Panc1 (cell line): ENCODE measurements around the gene ZNF175.
A peak's percentile ranks its signal among the peaks of the same experiment; 100 is the strongest.

Experiments used
- CTCF ChIP-seq: fragments of 450-650 bp; IDR thresholded peaks from 2 replicates; pipeline ENCODE4 v1.5.1; 2017; ENCODE audit warnings: mild to moderate bottlenecking
- TCF7L2 ChIP-seq: IDR thresholded peaks from 2 replicates; pipeline ENCODE4 v1.6.1; 2011; ENCODE audit warnings: mild to moderate bottlenecking, low read depth, low read length, inconsistent platforms
- TF ChIP-seq, protein P1 (sequence below), 2 experiments: IDR thresholded peaks; 2 replicates each; pipeline ENCODE4 v1.6.1; 2011 to 2012; ENCODE audit warnings: low read depth in 2 of 2, control low read depth in 1 of 2, low read length in 1 of 2, mild to moderate bottlenecking in 1 of 2, moderate library complexity in 1 of 2; ENCODE audit not compliant: insufficient read depth in 1 of 2

DNA sequence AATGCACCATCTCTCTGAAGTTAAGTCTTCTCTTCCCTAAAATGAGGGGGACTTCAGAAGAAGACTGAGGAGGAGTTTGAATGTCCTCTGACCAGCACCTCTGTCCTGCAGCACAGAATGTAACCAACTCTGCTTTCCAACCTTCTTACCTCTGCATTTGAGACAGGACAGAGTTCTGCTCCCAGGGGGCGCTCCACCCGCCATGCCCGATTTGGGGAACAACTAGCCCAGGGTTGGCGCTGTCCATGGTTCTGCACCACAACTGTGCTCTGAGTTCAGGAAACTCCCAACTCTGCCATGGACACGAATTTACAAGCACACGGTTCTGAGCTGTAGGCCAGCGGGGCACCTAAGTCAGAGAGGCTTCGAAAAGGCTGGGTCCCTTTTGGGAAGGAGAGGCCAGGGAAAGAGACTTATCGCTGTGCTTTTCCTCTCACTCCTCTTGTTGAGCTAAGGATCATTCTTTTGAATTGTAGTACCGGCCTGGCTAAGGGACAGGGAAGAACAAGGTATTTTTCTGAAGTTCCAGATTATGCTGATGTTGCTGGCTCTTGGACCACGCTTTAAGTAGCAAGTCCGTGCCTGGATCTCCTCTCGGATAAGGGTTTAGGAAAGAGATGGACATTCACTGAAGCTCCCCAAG, 37.0 kb downstream of the ZNF175 start:
- TF ChIP-seq, protein P1, sequence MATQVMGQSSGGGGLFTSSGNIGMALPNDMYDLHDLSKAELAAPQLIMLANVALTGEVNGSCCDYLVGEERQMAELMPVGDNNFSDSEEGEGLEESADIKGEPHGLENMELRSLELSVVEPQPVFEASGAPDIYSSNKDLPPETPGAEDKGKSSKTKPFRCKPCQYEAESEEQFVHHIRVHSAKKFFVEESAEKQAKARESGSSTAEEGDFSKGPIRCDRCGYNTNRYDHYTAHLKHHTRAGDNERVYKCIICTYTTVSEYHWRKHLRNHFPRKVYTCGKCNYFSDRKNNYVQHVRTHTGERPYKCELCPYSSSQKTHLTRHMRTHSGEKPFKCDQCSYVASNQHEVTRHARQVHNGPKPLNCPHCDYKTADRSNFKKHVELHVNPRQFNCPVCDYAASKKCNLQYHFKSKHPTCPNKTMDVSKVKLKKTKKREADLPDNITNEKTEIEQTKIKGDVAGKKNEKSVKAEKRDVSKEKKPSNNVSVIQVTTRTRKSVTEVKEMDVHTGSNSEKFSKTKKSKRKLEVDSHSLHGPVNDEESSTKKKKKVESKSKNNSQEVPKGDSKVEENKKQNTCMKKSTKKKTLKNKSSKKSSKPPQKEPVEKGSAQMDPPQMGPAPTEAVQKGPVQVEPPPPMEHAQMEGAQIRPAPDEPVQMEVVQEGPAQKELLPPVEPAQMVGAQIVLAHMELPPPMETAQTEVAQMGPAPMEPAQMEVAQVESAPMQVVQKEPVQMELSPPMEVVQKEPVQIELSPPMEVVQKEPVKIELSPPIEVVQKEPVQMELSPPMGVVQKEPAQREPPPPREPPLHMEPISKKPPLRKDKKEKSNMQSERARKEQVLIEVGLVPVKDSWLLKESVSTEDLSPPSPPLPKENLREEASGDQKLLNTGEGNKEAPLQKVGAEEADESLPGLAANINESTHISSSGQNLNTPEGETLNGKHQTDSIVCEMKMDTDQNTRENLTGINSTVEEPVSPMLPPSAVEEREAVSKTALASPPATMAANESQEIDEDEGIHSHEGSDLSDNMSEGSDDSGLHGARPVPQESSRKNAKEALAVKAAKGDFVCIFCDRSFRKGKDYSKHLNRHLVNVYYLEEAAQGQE (IDR thresholded peaks at IDR 0.05; ENCODE audit: insufficient read depth in 1 of 2, low read depth in 2 of 2, low read length in 1 of 2) = peak; percentile 94 to 96
- peak; percentile 61 for TF ChIP-seq CTCF
- TF ChIP-seq TCF7L2 = no peak
